HG03342 (cell line): ENCODE results near the gene TMEM164.

Experiments
- ATAC-seq: cut with Tn5 transposase; IDR thresholded peaks from one replicate; pipeline ENCODE4 v1.9.1; 2021; ENCODE audit warnings: mild to moderate bottlenecking, moderate library complexity; ENCODE audit not compliant: unreplicated experiment

The TMEM164 gene

DNA sequence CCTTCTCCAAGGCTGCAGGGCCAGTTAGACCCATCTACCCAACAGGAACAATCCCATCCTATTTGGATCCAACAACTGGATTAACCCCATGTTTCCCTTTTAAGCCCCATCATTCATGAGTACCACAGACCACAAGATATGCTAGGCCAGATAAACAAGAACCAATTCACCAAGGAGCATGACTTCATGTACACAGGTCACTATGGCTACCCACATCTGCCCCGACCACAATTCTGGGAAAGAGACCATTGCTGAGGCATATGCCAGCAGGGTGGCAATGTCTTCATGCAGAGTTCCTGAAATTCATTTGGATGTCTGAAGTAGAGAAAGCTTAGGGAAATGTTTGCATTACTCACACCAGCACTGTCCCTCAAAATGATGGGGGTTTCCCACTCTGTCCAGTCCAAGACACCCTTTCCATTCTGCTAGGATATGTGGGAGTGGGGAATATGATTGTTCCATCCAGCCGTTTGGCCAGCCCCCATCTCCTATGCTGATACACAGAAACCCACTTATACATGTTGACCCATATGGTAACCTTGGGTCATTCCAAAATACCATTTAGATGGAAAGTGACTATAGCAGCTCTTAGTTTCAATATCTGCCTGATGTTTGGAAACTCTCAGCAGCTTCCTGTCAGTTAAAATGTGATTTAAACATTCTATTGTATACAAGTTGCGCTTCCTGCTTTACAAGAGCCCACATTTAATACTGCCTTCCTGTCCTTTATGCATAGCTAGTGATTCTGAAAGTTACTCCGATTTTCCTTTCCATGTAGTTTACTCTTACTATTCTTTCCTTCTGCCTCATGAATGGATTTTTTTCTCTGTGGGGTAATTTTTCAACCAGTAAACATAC, 186.0 kb downstream of the TMEM164 start:
- ATAC-seq: no peak

DNA sequence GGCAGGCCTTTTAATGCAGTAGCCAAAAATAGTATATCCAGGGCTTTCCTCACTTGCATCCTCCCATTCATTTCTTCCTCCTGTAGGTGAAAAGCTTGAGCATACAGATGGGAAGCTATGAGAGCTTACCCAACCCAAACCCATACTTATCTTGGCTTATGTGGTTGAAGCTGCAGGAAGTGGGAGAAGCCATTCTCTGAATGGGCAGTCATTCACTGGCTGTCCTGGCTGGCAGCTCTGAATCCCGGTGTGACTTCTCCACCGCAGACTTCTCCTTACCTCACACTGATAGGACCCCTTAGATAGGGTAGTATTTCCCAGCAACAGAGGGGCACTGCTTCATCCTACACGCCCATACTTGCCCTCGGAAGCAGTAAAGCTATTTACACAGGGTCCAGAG, 189.6 kb downstream of the TMEM164 start:
- no peak for ATAC-seq

- ATAC-seq: no peak
These were observed 192.1 kb downstream of the TMEM164 start for GRCh38 chrX:110194977-110195376.

DNA sequence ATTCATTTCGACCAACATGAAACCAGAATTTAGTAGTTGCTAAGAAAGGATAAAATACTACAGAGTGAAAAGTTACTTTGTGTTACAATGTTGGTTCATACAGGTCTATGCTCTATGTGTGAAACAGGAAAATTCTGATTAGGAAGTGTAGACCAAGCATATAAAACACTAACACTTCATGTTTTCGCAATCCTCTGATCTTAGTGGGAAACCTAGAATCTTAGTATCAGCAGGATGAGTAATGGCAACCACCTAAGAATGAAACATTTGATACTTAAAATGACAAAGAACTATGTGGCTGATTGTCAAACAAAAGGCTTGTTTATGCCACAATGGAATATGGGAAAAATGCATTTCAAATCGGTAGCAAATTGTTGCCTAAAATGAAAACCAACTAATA, 198.9 kb downstream of the TMEM164 start:
- ATAC-seq: no peak

DNA sequence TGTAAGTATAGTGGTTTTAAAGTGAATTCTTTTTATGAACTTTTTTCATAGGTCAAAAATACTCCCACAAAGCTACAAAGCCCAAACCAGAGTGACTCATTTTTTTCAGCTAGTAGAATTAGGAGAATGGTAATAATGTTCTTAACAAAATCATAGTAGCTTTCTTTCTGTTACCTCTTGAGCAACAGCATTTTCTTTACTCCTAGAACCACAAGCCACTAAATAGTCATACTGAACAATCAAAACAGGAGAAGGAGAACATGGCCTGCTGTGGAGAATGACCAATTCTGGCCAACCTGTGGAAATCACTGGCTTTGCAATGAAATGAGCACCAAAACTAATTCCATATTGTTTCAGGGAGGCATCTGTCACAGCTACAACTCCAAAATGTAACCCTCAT, 202.1 kb downstream of the TMEM164 start:
- ATAC-seq: no peak

DNA sequence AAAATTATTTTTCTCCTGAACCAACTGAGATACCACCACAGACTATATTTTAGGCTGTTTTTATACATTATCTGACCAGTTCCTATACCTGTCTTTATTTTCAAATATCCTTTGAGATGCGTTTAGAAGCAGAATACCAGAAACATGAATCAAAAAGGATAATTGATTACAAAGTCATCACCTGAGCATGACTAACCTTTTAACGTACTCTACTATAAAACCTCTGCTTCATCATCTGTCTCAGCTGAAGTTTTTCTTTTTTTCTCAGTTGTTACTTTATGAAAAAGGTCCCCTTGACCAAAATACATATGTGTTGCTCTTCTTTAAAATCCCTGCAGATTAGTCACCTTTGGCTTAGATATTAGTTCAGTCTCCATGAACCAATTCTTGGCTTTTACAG, 205.2 kb downstream of the TMEM164 start:
- no peak for ATAC-seq

DNA sequence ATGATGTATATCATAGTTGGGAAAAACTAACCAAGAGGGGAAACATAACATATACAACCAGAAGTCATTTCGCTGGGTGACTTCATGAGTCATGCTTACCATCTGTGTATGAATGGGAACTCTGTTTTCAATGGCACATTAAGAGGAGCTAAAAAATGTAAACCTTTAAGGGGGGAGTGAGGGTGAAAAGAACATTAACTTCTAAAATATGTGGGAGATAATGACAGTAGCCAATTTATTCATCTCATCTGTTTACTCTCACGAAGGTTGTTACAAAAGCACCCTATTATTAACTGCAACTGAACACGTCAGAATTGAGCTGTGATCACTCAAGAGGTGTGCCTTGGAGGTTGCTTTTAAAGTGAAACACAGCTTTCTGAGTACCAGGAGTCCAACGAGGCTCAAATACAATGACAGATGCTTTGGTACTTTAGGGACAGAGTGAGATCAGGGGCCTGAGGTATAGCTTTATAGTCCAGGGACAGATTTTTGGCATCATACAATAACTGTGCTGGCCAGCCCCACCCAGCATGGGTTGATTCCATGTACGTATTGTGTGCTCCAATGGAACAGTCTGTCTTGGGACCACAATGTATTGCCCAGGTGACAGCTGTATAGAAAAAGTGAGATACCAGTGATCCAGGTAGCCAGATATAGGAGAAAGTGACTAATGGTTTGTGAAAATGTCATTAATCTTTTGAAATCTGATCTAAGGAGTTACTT, 207.7 kb downstream of the TMEM164 start:
- ATAC-seq: no peak

DNA sequence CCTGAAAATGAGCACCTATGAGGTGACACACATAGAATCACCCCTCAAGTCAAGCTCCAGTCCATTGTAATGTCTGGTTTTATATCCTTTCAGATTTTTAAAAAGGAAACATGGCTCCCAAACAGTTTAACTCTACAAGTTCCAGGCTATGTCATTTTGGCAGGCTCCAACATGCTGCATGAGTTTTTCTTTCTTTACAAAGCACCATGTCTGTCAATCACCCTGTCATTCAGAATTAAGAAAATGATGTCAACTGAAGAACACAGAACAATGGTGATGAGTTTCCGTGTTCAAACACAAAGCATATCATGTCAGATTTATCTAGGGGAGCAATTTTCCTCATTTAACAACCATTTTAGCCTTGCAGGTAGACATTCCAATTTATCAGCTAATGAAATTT, 208.4 kb downstream of the TMEM164 start:
- ATAC-seq: no peak

DNA sequence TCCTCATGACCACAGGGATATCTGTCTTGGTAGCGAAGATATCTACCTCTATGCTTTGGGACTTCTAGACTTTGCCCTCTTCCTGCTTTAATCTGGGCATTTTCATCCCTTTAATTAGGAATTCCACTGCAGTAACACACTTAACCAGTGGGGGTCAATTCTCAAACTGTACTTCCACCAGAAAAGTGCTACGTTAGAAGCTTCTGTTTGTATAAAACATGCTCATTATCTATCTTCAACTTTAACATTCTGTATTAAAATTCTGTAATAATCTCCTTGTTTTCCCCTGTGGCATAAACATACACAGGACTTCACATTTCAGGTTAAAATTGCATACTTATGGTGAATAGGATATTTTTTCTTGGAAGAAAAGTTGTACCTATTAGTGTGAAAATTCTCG, 209.4 kb downstream of the TMEM164 start:
- ATAC-seq: no peak

GRCh38 chrX:110213183-110213582, 210.3 kb downstream of the TMEM164 start:
- no peak for ATAC-seq

DNA sequence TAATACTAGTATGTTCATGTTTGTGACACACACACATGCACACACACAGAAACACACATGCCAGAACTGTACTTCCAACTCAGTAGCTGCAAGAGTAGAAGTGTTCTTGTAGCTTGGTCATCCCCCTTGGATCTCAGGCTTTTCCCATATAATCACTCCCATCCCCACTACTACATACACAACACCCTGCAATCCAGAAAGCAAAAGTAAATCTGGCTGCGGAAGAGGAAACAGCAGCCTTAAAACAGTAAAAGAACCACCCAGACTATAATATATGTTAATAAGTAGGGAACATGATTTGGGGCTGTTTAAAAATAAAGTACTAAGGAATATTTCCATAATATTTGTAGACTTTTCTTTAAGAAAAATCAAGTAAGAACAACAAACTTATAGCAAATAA, 211.8 kb downstream of the TMEM164 start:
- no peak for ATAC-seq

GRCh38 chrX:110215411-110215810, 212.5 kb downstream of the TMEM164 start:
- no peak for ATAC-seq

DNA sequence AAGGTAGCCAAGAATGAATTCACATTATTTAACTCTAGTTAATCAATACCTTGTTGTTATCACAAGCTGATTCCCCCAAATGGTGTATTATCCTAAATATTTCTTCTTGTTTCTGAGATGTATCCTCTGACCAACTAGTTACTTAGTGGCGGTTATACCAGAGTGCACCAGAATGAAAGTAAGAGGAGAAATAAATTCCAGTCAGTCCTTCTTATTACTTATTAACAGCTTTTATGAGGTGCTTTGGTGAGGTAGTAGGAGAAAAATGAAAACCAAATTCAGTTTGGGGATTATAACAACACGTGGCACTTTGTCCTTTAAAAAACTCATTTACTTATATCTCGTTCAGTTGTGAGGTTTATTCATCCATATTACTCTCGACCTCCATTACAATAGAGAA, 213.1 kb downstream of the TMEM164 start:
- ATAC-seq: no peak

GRCh38 chrX:110218591-110218990, 215.7 kb downstream of the TMEM164 start:
- ATAC-seq: no peak

DNA sequence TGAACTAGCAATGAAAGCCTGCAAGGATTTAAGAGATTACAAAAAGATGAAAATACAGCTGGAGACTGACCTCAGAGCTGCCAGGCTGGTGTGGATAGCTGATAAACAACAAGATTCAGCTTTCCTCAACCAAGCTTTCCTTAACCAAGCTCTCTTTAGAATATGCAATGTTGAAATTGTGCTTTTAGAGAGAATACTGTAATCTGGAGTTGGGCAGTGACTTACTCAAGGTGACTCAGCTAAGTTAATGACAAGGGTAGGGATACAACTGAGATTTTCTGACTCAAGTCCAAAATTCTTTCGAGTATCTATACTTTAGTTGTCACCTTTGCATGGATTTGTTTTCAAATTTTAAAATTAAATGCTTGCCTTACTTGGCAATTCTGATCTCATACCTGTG, 217.0 kb downstream of the TMEM164 start:
- ATAC-seq: no peak

DNA sequence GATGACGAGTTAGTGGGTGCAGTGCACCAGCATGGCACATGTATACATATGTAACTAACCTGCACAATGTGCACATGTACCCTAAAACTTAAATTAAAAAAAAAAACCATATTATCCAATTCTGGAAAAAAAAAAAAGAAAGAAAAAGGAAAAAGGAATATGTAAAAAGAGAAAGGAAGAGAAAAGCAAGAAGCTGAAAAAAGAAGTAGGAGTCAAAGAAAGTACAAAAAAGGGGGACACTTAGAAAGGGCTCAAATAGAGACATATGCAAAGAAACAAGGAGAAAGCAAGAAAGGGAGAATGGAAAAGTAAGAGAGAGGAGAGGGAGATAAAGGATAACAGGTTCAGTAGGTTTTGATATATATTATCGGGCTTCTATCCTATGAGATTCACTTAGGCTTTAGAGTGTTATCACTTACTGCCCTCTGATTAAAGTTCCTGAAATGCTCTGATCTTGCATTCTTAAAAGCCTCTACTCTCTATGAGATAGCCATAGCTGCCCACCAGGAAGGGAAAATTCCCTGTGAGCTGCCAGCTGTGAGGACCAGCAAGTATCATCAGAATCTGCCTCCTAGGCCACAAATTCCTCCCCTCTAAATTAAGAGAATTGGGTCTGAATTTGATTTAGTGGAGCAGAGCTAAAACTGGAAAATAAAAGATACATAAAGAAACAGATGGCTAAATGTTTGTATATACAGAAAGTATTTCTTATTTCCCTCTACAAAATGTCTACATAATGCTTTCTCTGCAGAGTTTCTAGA, 219.8 kb downstream of the TMEM164 start:
- no peak for ATAC-seq

DNA sequence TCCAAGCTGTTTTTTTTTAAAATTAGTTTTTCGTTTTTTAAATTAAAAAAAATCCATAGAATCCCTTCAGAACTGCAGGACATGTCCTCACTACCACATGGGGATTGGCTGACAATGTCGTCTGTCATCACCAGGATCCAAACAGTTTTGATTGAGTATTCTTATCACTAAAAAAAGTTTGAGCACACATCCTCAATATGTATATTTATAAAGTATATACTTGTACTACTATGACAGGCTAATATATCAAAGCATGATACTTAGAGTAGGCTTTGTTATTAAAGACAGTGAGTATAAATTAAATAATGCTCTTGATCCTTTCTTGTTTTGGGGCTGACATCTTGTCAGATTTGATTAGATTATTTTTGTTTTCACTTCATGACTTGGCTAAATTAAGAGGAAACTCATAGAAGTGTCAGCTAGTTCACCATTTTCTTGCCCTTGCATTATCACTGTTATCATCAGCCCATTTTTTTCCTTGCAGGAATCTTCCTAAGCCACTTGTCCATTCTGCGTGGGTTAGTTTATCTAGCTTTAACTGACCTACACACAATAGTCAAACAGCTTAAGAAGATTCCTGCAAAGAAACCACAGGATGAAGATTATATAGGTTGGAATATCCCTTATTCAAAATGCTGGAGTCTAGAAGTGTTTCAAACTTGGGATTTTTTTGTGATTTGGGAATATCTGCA, 222.2 kb downstream of the TMEM164 start:
- ATAC-seq: no peak

DNA sequence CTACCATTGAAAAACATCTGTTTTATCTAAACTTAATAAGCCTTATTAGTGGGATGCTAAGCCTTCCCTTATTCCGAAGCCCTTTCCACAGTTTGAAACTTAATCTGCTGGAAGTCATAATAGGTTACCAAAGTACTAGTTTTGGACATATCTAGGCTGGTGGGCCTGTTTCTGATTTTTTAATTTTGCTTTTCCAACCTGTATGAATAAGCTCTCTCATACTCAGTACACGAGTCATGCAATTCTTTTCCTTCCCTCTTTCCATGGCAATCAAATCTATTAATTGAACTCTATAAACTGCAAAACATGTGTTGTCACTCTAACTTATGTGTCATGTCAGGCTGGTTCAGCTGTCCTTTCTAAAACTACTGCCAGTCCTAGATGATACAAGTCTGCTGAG, 224.0 kb downstream of the TMEM164 start:
- ATAC-seq: no peak
